Measurements from ENCODE around the gene DOC2A. TPM values are rescaled to one million over a fixed set of nuclear protein-coding genes. Genes with fewer than 3 reads are reported as not detected.
"Not testable (repeated sequence)": the region's sequence is repeated elsewhere in the genome, so short reads cannot be mapped to it uniquely, and the experiment has no call there.

Gene DOC2A
- total RNA-seq, 1 donor from 2014 or later: not detected

DNA sequence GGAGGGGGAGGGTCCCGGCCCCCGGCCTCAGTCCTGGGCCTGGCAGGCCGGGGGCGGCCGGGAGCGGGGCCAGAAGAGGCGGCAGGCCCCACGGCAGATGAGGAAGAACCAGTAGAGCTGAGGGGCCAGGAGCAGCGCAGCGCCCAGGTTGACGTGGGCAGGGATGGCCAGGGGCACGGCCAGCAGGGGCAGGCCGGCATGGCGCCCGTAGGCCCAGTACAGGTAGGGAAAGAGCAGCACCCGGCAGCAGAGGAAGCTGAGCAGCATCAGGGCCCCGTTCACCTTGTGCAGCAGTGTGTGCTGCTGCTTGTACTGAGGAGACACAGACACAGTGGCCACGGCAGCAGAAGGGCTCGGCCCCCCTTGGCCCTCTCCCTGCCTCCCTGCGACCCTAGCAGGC, 14.3 kb upstream of the DOC2A start:
- no peak for DNase-seq (ENCODE audit: low read depth)
- FAIRE-seq: no peak
- H3K27me3 ChIP-seq (ENCODE audit: control insufficient read depth, insufficient read depth, low read length): peaks cover 17% of the 10 kb centered on the region
- TF ChIP-seq, protein P1, sequence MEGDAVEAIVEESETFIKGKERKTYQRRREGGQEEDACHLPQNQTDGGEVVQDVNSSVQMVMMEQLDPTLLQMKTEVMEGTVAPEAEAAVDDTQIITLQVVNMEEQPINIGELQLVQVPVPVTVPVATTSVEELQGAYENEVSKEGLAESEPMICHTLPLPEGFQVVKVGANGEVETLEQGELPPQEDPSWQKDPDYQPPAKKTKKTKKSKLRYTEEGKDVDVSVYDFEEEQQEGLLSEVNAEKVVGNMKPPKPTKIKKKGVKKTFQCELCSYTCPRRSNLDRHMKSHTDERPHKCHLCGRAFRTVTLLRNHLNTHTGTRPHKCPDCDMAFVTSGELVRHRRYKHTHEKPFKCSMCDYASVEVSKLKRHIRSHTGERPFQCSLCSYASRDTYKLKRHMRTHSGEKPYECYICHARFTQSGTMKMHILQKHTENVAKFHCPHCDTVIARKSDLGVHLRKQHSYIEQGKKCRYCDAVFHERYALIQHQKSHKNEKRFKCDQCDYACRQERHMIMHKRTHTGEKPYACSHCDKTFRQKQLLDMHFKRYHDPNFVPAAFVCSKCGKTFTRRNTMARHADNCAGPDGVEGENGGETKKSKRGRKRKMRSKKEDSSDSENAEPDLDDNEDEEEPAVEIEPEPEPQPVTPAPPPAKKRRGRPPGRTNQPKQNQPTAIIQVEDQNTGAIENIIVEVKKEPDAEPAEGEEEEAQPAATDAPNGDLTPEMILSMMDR (IDR thresholded peaks at IDR 0.05; ENCODE audit: insufficient read depth, low read length, severe bottlenecking): no peak
- H3K36me3 ChIP-seq (ENCODE audit: control insufficient read depth, insufficient read depth, low read length): no peaks in the 10 kb centered on the region
- H3K4me3 ChIP-seq (ENCODE audit: low read depth, low read length): no peak overlapping the region

DNA sequence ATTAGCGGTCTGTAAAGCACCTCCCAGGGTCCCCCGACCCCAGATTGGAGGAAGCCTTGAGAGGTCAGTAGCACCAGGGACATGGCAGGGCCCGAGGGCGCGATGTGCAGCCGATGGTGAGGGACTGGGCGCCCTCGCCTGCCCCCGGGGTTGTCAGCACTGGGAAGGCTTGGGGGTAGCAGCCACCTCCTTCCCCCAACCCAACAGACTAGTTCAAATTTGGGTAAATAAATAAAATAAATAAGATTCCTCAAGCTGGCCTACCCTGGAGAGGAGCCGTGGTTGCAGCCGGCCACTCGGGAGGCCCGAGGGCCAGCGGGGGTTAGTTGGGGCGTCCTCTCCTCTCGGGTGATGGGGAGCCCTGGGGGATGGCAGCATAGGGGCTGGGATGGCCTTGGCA, 13.6 kb upstream of the DOC2A start:
- peaks cover 10% of the 10 kb centered on the region for H3K27me3 ChIP-seq (ENCODE audit: control insufficient read depth, insufficient read depth, low read length)
- H3K4me3 ChIP-seq (ENCODE audit: low read depth, low read length): no peak overlapping the region
- no peaks in the 10 kb centered on the region for H3K36me3 ChIP-seq (ENCODE audit: control insufficient read depth, insufficient read depth, low read length)
- DNase-seq (ENCODE audit: low read depth): no peak
- FAIRE-seq: no peak
- TF ChIP-seq, protein P1 (IDR thresholded peaks at IDR 0.05; ENCODE audit: insufficient read depth, low read length, severe bottlenecking): no peak

DNA sequence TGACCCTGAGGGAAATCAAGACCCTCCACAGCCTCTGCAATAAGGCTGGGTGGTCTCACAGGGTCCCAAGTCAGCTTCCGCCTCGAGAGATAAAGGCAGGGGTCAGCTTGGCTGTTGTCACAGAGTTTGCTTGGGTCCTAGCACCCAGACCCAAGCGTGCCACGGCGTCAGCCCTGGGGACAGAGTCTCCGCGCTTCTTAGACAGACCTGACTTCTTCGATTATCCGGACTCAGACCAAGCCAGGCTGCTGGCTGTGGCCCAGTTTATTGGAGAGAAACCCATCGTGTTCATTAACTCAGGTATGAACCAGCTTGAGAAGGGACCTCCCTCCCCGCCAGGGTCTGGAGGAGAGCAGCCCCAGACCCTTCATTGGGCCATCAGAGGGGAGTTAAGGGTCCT, 12.8 kb upstream of the DOC2A start:
- Histone ChIP-seq H3K27me3 (ENCODE audit: control insufficient read depth, insufficient read depth, low read length) (peaks cover 2% of the 10 kb centered on the region), H3K4me3 (ENCODE audit: low read depth, low read length) (no peak overlapping the region), H3K36me3 (ENCODE audit: control insufficient read depth, insufficient read depth, low read length) (no peaks in the 10 kb centered on the region)
- TF ChIP-seq, protein P1 (IDR thresholded peaks at IDR 0.05; ENCODE audit: insufficient read depth, low read length, severe bottlenecking): no peak
- FAIRE-seq (peak; percentile 32), DNase-seq (ENCODE audit: low read depth) (no peak)

DNA sequence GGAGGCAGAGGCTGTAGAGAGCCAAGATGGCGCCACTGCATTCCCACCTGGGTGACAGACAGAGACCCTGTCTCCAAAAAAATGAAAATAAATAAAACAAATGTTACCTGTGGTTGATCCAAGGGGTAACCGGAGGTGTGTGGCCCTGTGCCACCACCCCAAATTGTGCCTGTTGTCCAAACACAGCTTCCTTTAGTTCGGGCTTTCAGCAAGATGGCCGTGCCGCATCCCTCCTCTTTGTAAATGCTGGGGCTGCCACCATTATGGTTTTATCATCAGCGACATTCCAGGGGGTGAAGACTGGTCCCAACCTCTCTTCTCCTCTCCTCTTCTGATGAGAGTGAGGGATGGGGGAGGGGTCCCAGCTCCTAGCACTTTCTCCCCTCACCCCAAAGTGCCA, 12.1 kb upstream of the DOC2A start, which contains the start of gene C16orf92:
C16orf92 (plus strand) TSS at position 312 of the 400 bp plus-strand sequence. CDS start 143 bp downstream, outside the sequence.
- no peaks in the 10 kb centered on the region for H3K27me3 ChIP-seq (ENCODE audit: control insufficient read depth, insufficient read depth, low read length)
- DNase-seq (ENCODE audit: low read depth): no peak
- H3K36me3 ChIP-seq (ENCODE audit: control insufficient read depth, insufficient read depth, low read length): no peaks in the 10 kb centered on the region
- H3K4me3 ChIP-seq (ENCODE audit: low read depth, low read length): no peak within 1 kb of the TSS
- TF ChIP-seq, protein P1 (IDR thresholded peaks at IDR 0.05; ENCODE audit: insufficient read depth, low read length, severe bottlenecking): no peak
- no peak for FAIRE-seq

DNA sequence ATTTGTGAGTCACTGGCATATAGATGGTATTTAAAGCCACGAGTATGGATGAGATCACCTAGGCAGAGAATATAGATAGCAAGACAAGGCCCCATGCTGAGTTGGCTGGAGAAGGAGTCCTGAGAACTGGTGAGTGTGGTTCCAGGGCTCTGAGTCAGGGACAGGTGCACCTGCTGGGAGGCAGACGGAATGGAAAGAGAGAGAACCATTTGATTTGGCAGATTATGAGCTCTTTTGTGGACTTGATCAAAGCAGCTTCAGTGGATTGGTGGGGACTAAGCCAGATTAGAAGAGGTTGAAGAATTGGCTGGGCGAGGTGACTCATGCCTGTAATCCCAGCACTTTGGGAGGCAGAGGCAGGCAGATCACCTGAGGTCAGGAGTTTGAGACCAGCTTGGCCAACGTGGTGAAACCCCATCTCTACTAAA, 7.9 kb upstream of the DOC2A start:
- DNase-seq (ENCODE audit: low read depth) (peak; percentile 48), FAIRE-seq (no peak)

DNA sequence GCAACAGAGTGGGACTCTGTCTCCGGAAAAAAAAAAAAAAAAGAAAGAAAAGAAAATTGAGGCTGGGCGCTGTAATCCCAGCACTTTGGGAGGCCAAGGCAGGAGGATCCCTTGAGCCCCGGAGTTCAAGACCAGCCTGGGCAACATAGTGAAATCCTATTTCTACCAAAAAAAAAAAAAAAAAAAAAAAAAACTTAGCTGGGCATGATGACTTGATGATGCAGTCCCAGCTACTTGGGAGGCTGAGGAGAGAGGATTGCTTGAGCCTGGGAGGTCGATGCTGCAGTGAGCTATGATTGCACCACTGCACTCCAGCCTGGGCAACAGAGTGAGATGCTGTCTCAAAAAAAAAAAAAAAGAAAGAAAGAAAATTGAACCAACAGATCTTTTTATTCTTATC, 7.1 kb upstream of the DOC2A start:
- not testable (repeated sequence) for FAIRE-seq; H3K36me3 ChIP-seq (ENCODE audit: control insufficient read depth, insufficient read depth, low read length); H3K4me3 ChIP-seq (ENCODE audit: low read depth, low read length); H3K27me3 ChIP-seq (ENCODE audit: control insufficient read depth, insufficient read depth, low read length); DNase-seq (ENCODE audit: low read depth)

More for the DNA sequence above, 7.9 kb upstream of the DOC2A start:
- no peak overlapping the region for H3K4me3 ChIP-seq (ENCODE audit: low read depth, low read length)
- H3K36me3 ChIP-seq (ENCODE audit: control insufficient read depth, insufficient read depth, low read length): no peaks in the 10 kb centered on the region
- no peaks in the 10 kb centered on the region for H3K27me3 ChIP-seq (ENCODE audit: control insufficient read depth, insufficient read depth, low read length)
- TF ChIP-seq, protein P1 (IDR thresholded peaks at IDR 0.05; ENCODE audit: insufficient read depth, low read length, severe bottlenecking): no peak
